Osteocyte (in vitro differentiated cells): ENCODE results near the gene KDM4C. TPM values are rescaled to one million over a fixed set of nuclear protein-coding genes. Genes with fewer than 3 reads are reported as not detected.

ENCODE experiments used
- DNase-seq: peaks from one replicate; pipeline ENCODE4 v3.0.0; 2021; ENCODE audit warnings: mixed read lengths; ENCODE audit not compliant: unreplicated experiment; ENCODE audit errors: extremely low spot score
- H3K27ac Mint-ChIP-seq: one replicate; pipeline ENCODE4 v1.8.0; 2021; ENCODE audit warnings: mild to moderate bottlenecking, mixed read lengths; ENCODE audit not compliant: unreplicated experiment
- H3K27me3 Mint-ChIP-seq: one replicate; pipeline ENCODE4 v1.8.0; 2021; ENCODE audit warnings: mixed read lengths; ENCODE audit not compliant: unreplicated experiment
- H3K36me3 Mint-ChIP-seq: one replicate; pipeline ENCODE4 v1.8.0; 2021; ENCODE audit warnings: mixed read lengths; ENCODE audit not compliant: unreplicated experiment
- H3K4me1 Mint-ChIP-seq: one replicate; pipeline ENCODE4 v1.8.0; 2021; ENCODE audit warnings: mixed read lengths; ENCODE audit not compliant: unreplicated experiment
- H3K4me3 Mint-ChIP-seq: one replicate; pipeline ENCODE4 v1.8.0; 2021; ENCODE audit warnings: mild to moderate bottlenecking, moderate library complexity, mixed read lengths; ENCODE audit not compliant: unreplicated experiment
- H3K9me3 Mint-ChIP-seq: one replicate; pipeline ENCODE4 v1.8.0; 2021; ENCODE audit warnings: mixed read lengths; ENCODE audit not compliant: unreplicated experiment
- CTCF ChIP-seq: fragments of 200-600 bp; sonication (generic); IDR thresholded peaks from 2 replicates; pipeline ENCODE4 v1.5.0; 2021; ENCODE audit warnings: antibody characterized with exemption, mild to moderate bottlenecking, moderate library complexity
- total RNA-seq: library from RNA; stranded (reverse); gene quantifications from 2 replicates; pipeline ENCODE4 v1.2.1, GENCODE V29; 2021

Gene KDM4C
- total RNA-seq, 1 donor from 2014 or later: 25.3 TPM

- Mint-ChIP-seq H3K27me3 (peaks cover 7% of the 10 kb centered on the region), H3K27ac (no peak overlapping the region), H3K4me3 (no peak overlapping the region), H3K4me1 (no peaks in the 10 kb centered on the region), H3K9me3 (peaks cover 4% of the 10 kb centered on the region), H3K36me3 (no peaks in the 10 kb centered on the region)
- no peak for DNase-seq
- no peak for TF ChIP-seq CTCF
Observed at GRCh38 chr9:7223981-7224380, 466.2 kb downstream of the KDM4C start.

Other genes with a start within 250 kb of the KDM4C start
- 0.71 and 0.78 TPM in 2 replicates for gene GLDC, start 112.2 kb upstream of the KDM4C start, total RNA-seq